ENCODE data around the gene COX7B2. TPM values are rescaled to one million over a fixed set of nuclear protein-coding genes. Genes with fewer than 3 reads are reported as not detected.

The COX7B2 gene
- polyA plus RNA-seq, 1 experiment = not detected

GRCh38 chr4:46818604-46819003 is 90.4 kb downstream of the COX7B2 start:
- no peak overlapping the region for H3K27ac ChIP-seq (ENCODE audit: low read depth, low read length)
- H3K4me3 ChIP-seq (ENCODE audit: low read depth, low read length) = no peak overlapping the region
- no peaks in the 10 kb centered on the region for H3K27me3 ChIP-seq (ENCODE audit: control insufficient read depth, insufficient read depth, low read length)
- TF ChIP-seq, protein P1, sequence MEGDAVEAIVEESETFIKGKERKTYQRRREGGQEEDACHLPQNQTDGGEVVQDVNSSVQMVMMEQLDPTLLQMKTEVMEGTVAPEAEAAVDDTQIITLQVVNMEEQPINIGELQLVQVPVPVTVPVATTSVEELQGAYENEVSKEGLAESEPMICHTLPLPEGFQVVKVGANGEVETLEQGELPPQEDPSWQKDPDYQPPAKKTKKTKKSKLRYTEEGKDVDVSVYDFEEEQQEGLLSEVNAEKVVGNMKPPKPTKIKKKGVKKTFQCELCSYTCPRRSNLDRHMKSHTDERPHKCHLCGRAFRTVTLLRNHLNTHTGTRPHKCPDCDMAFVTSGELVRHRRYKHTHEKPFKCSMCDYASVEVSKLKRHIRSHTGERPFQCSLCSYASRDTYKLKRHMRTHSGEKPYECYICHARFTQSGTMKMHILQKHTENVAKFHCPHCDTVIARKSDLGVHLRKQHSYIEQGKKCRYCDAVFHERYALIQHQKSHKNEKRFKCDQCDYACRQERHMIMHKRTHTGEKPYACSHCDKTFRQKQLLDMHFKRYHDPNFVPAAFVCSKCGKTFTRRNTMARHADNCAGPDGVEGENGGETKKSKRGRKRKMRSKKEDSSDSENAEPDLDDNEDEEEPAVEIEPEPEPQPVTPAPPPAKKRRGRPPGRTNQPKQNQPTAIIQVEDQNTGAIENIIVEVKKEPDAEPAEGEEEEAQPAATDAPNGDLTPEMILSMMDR (IDR thresholded peaks at IDR 0.05; ENCODE audit: low read depth, low read length) = no peak
- POLR2A ChIA-PET = no interaction called here
- no peak for DNase-seq (ENCODE audit: low read depth, low spot score)
- no peaks in the 10 kb centered on the region for H3K9me3 ChIP-seq (ENCODE audit: control insufficient read depth, insufficient read depth, low read length)
- CTCF ChIA-PET = no interaction called here

- ChIA-PET CTCF (no interaction called here), POLR2A (no interaction called here)
- Histone ChIP-seq H3K27ac (ENCODE audit: low read depth, low read length) (no peak overlapping the region), H3K9me3 (ENCODE audit: control insufficient read depth, insufficient read depth, low read length) (no peaks in the 10 kb centered on the region), H3K4me3 (ENCODE audit: low read depth, low read length) (no peak overlapping the region), H3K27me3 (ENCODE audit: control insufficient read depth, insufficient read depth, low read length) (no peaks in the 10 kb centered on the region)
- DNase-seq (ENCODE audit: low read depth, low spot score) = no peak
- TF ChIP-seq, protein P1 (IDR thresholded peaks at IDR 0.05; ENCODE audit: low read depth, low read length) = no peak
Measured at GRCh38 chr4:46817806-46818205, 91.2 kb downstream of the COX7B2 start.

GRCh38 chr4:46804781-46805413 is 104.1 kb downstream of the COX7B2 start:
- Histone ChIP-seq H3K27me3 (ENCODE audit: control insufficient read depth, insufficient read depth, low read length) (no peaks in the 10 kb centered on the region), H3K4me3 (ENCODE audit: low read depth, low read length) (no peak overlapping the region), H3K27ac (ENCODE audit: low read depth, low read length) (no peak overlapping the region), H3K9me3 (ENCODE audit: control insufficient read depth, insufficient read depth, low read length) (peaks cover 7% of the 10 kb centered on the region; the same call in 1 of the 2 replicates)
- TF ChIP-seq, protein P1 (IDR thresholded peaks at IDR 0.05; ENCODE audit: low read depth, low read length) = no peak
- ChIA-PET POLR2A (no interaction called here), CTCF (no interaction called here)
- DNase-seq (ENCODE audit: low read depth, low spot score) = no peak

- Histone ChIP-seq H3K27ac (ENCODE audit: low read depth, low read length) (no peak overlapping the region), H3K4me3 (ENCODE audit: low read depth, low read length) (no peak overlapping the region), H3K9me3 (ENCODE audit: control insufficient read depth, insufficient read depth, low read length) (no peaks in the 10 kb centered on the region), H3K27me3 (ENCODE audit: control insufficient read depth, insufficient read depth, low read length) (no peaks in the 10 kb centered on the region)
- no peak for DNase-seq (ENCODE audit: low read depth, low spot score)
- TF ChIP-seq, protein P1 (IDR thresholded peaks at IDR 0.05; ENCODE audit: low read depth, low read length) = no peak
- ChIA-PET CTCF (no interaction called here), POLR2A (no interaction called here)
Measured at GRCh38 chr4:46793036-46793435, 116.0 kb downstream of the COX7B2 start.

DNA sequence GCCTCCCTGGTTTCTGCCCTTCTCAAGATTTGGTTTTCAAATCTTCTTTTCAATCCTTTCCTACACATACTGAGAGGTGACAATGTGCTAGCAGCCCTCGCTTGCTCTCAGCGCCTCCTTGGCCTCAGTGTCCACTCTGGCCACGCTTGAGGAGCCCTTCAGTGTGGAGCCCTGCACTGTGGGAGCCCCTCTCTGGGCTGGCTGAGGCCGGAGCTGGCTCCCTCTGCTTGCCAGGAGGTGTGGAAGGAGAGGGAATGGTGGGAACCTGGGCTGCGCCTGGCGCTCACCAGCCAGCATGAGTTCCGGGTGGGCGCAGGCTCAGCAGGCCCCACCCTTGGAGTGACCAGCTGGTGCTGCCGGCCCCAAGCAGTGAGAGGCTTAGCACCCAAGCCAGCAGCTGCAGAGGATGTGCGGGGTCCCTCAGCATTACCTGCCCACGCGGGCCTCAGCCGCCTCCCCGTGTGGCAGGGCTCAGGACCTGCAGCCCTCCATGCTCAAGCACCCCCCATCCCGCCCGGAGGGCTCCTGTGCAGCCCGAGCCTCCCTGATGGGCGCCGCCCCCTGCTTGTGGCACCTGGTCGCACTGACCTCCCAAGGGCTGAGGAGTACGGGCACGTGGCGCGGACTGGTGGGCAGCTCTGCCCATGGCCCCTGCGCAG is 127.5 kb downstream of the COX7B2 start:
- Histone ChIP-seq H3K9me3 (ENCODE audit: control insufficient read depth, insufficient read depth, low read length) (peaks cover 7% of the 10 kb centered on the region), H3K27me3 (ENCODE audit: control insufficient read depth, insufficient read depth, low read length) (no peaks in the 10 kb centered on the region), H3K27ac (ENCODE audit: low read depth, low read length) (no peak overlapping the region), H3K4me3 (ENCODE audit: low read depth, low read length) (no peak overlapping the region)
- no peak for DNase-seq (ENCODE audit: low read depth, low spot score)
- ChIA-PET CTCF (no interaction called here), POLR2A (no interaction called here)
- TF ChIP-seq, protein P1 (IDR thresholded peaks at IDR 0.05; ENCODE audit: low read depth, low read length) = no peak
